H9 (cell line): Measurements from ENCODE around the gene GLYATL2. TPM values are rescaled to one million over a fixed set of nuclear protein-coding genes. Genes with fewer than 3 reads are reported as not detected.

Experiments
- DNase-seq: peaks from one replicate; pipeline ENCODE4 v3.0.0-alpha.2; 2017
- H2AFZ ChIP-seq: one replicate; pipeline ENCODE4 v1.6.1; 2013; ENCODE audit warnings: mild to moderate bottlenecking, low read length, control low read depth, moderate library complexity
- H2AK5ac ChIP-seq: 2 replicates; pipeline ENCODE4 v1.6.1; 2013; ENCODE audit warnings: low read length, control low read depth, mixed read lengths; ENCODE audit not compliant: insufficient read length
- H2BK120ac ChIP-seq: one replicate; pipeline ENCODE4 v1.6.1; 2013; ENCODE audit warnings: low read depth, mild to moderate bottlenecking, low read length, control low read depth, inconsistent platforms; ENCODE audit not compliant: poor library complexity, severe bottlenecking
- H2BK12ac ChIP-seq: 2 replicates; pipeline ENCODE4 v1.6.1; 2013; ENCODE audit warnings: low read length, control low read depth, mixed read lengths, low read depth; ENCODE audit not compliant: insufficient read length
- H2BK15ac ChIP-seq: 2 replicates; pipeline ENCODE4 v1.6.1; 2013; ENCODE audit warnings: low read depth, low read length, control low read depth
- H2BK20ac ChIP-seq: one replicate; pipeline ENCODE4 v1.6.1; 2013; ENCODE audit warnings: low read depth, mild to moderate bottlenecking, low read length, control low read depth, inconsistent platforms; ENCODE audit not compliant: poor library complexity, severe bottlenecking
- H2BK5ac ChIP-seq: 2 replicates; pipeline ENCODE4 v1.6.1; 2013; ENCODE audit warnings: low read length, control low read depth, mixed read lengths; ENCODE audit not compliant: insufficient read length
- H3K14ac ChIP-seq: 2 replicates; pipeline ENCODE4 v1.6.1; 2013; ENCODE audit warnings: low read length, control low read depth; ENCODE audit not compliant: insufficient read depth
- H3K18ac ChIP-seq: 2 replicates; pipeline ENCODE4 v1.6.1; 2013; ENCODE audit warnings: low read depth, mild to moderate bottlenecking, mixed read lengths, low read length, control low read depth; ENCODE audit not compliant: insufficient read length
- H3K23ac ChIP-seq: 2 replicates; pipeline ENCODE4 v1.6.1; 2013; ENCODE audit warnings: low read length, control low read depth, mixed read lengths, low read depth; ENCODE audit not compliant: insufficient read length
- H3K23me2 ChIP-seq: 2 replicates; pipeline ENCODE4 v1.6.1; 2013; ENCODE audit warnings: low read depth, mild to moderate bottlenecking, mixed read lengths, low read length, control low read depth; ENCODE audit not compliant: insufficient read length, poor library complexity, severe bottlenecking
- H3K27ac ChIP-seq: 2 replicates; pipeline ENCODE4 v1.5.1; 2013; ENCODE audit warnings: low read length, control low read depth, mixed read lengths, low read depth; ENCODE audit not compliant: insufficient read length
- H3K27me3 ChIP-seq: 2 replicates; pipeline ENCODE4 v1.6.1; 2013; ENCODE audit warnings: low read length, control low read depth, inconsistent platforms; ENCODE audit not compliant: insufficient read depth
- H3K4ac ChIP-seq: 2 replicates; pipeline ENCODE4 v1.6.1; 2013; ENCODE audit warnings: low read depth, mild to moderate bottlenecking, control low read depth, inconsistent platforms, low read length, moderate library complexity
- H3K4me1 ChIP-seq: 2 replicates; pipeline ENCODE4 v1.6.1; 2013; ENCODE audit warnings: low read length, control low read depth, inconsistent platforms; ENCODE audit not compliant: insufficient read depth
- H3K4me2 ChIP-seq: 2 replicates; pipeline ENCODE4 v1.6.1; 2013; ENCODE audit warnings: low read length, control low read depth, mixed read lengths; ENCODE audit not compliant: insufficient read length, insufficient read depth
- H3K56ac ChIP-seq: 2 replicates; pipeline ENCODE4 v1.6.1; 2013; ENCODE audit warnings: low read depth, mild to moderate bottlenecking, mixed read lengths, low read length, control low read depth; ENCODE audit not compliant: insufficient read length
- H3K79me1 ChIP-seq: 2 replicates; pipeline ENCODE4 v1.6.1; 2013; ENCODE audit warnings: low read depth, mild to moderate bottlenecking, moderate library complexity, low read length, control low read depth, inconsistent platforms; ENCODE audit not compliant: insufficient read depth, poor library complexity, severe bottlenecking
- H3K79me2 ChIP-seq: 2 replicates; pipeline ENCODE4 v1.6.1; 2013; ENCODE audit warnings: low read length, control low read depth, inconsistent platforms; ENCODE audit not compliant: insufficient read depth
- H3K9ac ChIP-seq: 2 replicates; pipeline ENCODE4 v1.6.1; 2013; ENCODE audit warnings: low read length, control low read depth, mixed read lengths; ENCODE audit not compliant: insufficient read length; ENCODE audit errors: extremely low read depth
- H3K9me3 ChIP-seq: one replicate; pipeline ENCODE4 v1.6.1; 2013; ENCODE audit warnings: low read depth, low read length, inconsistent platforms; ENCODE audit not compliant: control insufficient read depth
- H3T11ph ChIP-seq: one replicate; pipeline ENCODE4 v1.6.1; 2013; ENCODE audit warnings: mild to moderate bottlenecking, low read length, control low read depth, inconsistent platforms
- H4K20me1 ChIP-seq: one replicate; pipeline ENCODE4 v1.6.1; 2013; ENCODE audit not compliant: control insufficient read depth, insufficient read length, insufficient read depth
- H4K5ac ChIP-seq: 2 replicates; pipeline ENCODE4 v1.6.1; 2013; ENCODE audit warnings: low read depth, mild to moderate bottlenecking, mixed read lengths, low read length, control low read depth; ENCODE audit not compliant: insufficient read length
- H4K8ac ChIP-seq: replicated peaks from 2 replicates; pipeline ENCODE4 v1.6.1; 2013; ENCODE audit warnings: low read length, control low read depth, mixed read lengths, low read depth; ENCODE audit not compliant: insufficient read length
- H4K91ac ChIP-seq: 2 replicates; pipeline ENCODE4 v1.6.1; 2013; ENCODE audit warnings: low read depth, mild to moderate bottlenecking, moderate library complexity, mixed read lengths, low read length, control low read depth; ENCODE audit not compliant: insufficient read length
- H3K27ac Mint-ChIP-seq, 3 experiments: 2 replicates in 2 of 3; 3 replicates in 1 of 3; pipeline ENCODE4 v1.8.0; 2020 to 2021; ENCODE audit warnings: mixed read lengths in 3 of 3, mild to moderate bottlenecking in 1 of 3, moderate library complexity in 1 of 3
- H3K27me3 Mint-ChIP-seq: 2 replicates; pipeline ENCODE4 v1.8.0; 2021; ENCODE audit warnings: low read depth, mild to moderate bottlenecking, moderate library complexity, mixed read lengths
- H3K36me3 Mint-ChIP-seq, 3 experiments: 2 replicates in 2 of 3; 3 replicates in 1 of 3; pipeline ENCODE4 v1.8.0; 2020 to 2021; ENCODE audit warnings: low read depth in 3 of 3, mixed read lengths in 3 of 3; ENCODE audit not compliant: insufficient read depth in 1 of 3
- H3K4me1 Mint-ChIP-seq, 2 experiments: 2 replicates each; pipeline ENCODE4 v1.8.0; 2020; ENCODE audit warnings: mixed read lengths in 2 of 2
- H3K4me3 Mint-ChIP-seq, 2 experiments: 2 replicates in 1 of 2; 3 replicates in 1 of 2; pipeline ENCODE4 v1.8.0; 2020 to 2021; ENCODE audit warnings: mild to moderate bottlenecking in 2 of 2, mixed read lengths in 2 of 2, moderate library complexity in 1 of 2
- H3K9me3 Mint-ChIP-seq, 2 experiments: 2 replicates in 1 of 2; 3 replicates in 1 of 2; pipeline ENCODE4 v1.8.0; 2020; ENCODE audit warnings: mild to moderate bottlenecking in 2 of 2, mixed read lengths in 2 of 2, moderate library complexity in 1 of 2
- total RNA-seq: library from RNA; stranded (reverse); gene quantifications from 2 replicates; pipeline ENCODE4 v1.2.1, GENCODE V29; 2021
- TF ChIP-seq, protein P1 (sequence below): fragments of 200-600 bp; sonication (generic); conservative IDR thresholded peaks from 3 replicates; pipeline ENCODE4 v1.8.0; 2021; ENCODE audit warnings: antibody characterized with exemption, mild to moderate bottlenecking

Gene GLYATL2
- total RNA-seq, 1 experiment from 2014 or later, result not detected

DNA sequence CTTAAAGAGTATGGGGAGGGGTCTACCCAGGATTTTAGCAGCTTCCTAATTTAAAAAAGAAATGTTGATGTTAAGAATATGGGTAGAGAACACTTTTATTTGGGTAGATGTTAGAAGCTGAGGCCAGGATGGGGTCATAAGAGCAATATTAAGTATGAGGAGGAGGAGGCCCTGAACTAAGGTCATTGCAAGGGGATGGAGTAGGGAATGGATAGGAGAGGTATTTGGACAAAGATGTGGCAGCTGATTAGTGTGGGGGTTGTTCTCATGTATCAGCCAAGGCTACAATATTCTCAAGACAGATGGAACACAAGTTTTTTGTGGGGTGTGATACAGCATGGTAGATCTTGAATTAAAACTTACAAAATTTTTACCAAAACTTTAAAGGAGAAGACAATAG lies 35.7 kb upstream of the GLYATL2 start:
- Histone ChIP-seq H2AK5ac (no peak overlapping the region), H3K56ac (no peak overlapping the region), H2BK12ac (no peak overlapping the region), H2BK5ac (no peak overlapping the region), H3T11ph (no peak overlapping the region), H3K27me3 (no peaks in the 10 kb centered on the region), H3K18ac (no peak overlapping the region), H3K9ac (no peak overlapping the region), H3K27ac (no peak overlapping the region), H2BK120ac (no peak overlapping the region), H4K8ac (no peak overlapping the region), H3K79me2 (no peaks in the 10 kb centered on the region), H3K23ac (no peak overlapping the region), H3K4me1 (no peaks in the 10 kb centered on the region), H2BK20ac (no peak overlapping the region), H2AFZ (no peak overlapping the region), H3K14ac (no peak overlapping the region), H3K4ac (no peak overlapping the region), H2BK15ac (no peak overlapping the region), H3K79me1 (no peaks in the 10 kb centered on the region), H4K91ac (no peak overlapping the region), H3K23me2 (no peaks in the 10 kb centered on the region), H4K5ac (no peak overlapping the region), H3K9me3 (peaks cover 17% of the 10 kb centered on the region), H3K4me2 (no peak overlapping the region), H4K20me1 (no peaks in the 10 kb centered on the region)
- H3K36me3 Mint-ChIP-seq, result peaks cover 32 to 49% (median 36%) of the 10 kb centered on the region in 3 experiments; a peak in 6 of 7 replicates
- no peak overlapping the region for H3K27ac Mint-ChIP-seq
- no peak for DNase-seq
- H3K9me3 Mint-ChIP-seq, result peaks cover 88 to 90% of the 10 kb centered on the region in 2 experiments
- no peaks in the 10 kb centered on the region for H3K4me1 Mint-ChIP-seq
- TF ChIP-seq, protein P1, sequence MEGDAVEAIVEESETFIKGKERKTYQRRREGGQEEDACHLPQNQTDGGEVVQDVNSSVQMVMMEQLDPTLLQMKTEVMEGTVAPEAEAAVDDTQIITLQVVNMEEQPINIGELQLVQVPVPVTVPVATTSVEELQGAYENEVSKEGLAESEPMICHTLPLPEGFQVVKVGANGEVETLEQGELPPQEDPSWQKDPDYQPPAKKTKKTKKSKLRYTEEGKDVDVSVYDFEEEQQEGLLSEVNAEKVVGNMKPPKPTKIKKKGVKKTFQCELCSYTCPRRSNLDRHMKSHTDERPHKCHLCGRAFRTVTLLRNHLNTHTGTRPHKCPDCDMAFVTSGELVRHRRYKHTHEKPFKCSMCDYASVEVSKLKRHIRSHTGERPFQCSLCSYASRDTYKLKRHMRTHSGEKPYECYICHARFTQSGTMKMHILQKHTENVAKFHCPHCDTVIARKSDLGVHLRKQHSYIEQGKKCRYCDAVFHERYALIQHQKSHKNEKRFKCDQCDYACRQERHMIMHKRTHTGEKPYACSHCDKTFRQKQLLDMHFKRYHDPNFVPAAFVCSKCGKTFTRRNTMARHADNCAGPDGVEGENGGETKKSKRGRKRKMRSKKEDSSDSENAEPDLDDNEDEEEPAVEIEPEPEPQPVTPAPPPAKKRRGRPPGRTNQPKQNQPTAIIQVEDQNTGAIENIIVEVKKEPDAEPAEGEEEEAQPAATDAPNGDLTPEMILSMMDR, result no peak
- H3K27me3 Mint-ChIP-seq, result peaks cover 2% of the 10 kb centered on the region
- no peak overlapping the region for H3K4me3 Mint-ChIP-seq
